Neuronal stem cell (in vitro differentiated cells): ENCODE measurements around the gene KRTDAP.

Experiments
- DNase-seq: peaks from one replicate; pipeline ENCODE4 v3.0.0-alpha.2; 2013; ENCODE audit warnings: low spot score
- H2AFZ ChIP-seq: one replicate; pipeline ENCODE4 v1.6.1; 2013; ENCODE audit warnings: mild to moderate bottlenecking, low read length, inconsistent platforms
- H2AK5ac ChIP-seq: 2 replicates; pipeline ENCODE4 v1.6.1; 2013; ENCODE audit warnings: low read depth, mild to moderate bottlenecking, inconsistent platforms, low read length, moderate library complexity, mixed read lengths
- H2BK120ac ChIP-seq: 2 replicates; pipeline ENCODE4 v1.6.1; 2013; ENCODE audit warnings: low read depth, mild to moderate bottlenecking, inconsistent platforms, low read length, moderate library complexity, mixed read lengths
- H2BK12ac ChIP-seq: one replicate; pipeline ENCODE4 v1.6.1; 2013; ENCODE audit warnings: low read length, inconsistent platforms
- H2BK15ac ChIP-seq: 2 replicates; pipeline ENCODE4 v1.6.1; 2013; ENCODE audit warnings: mild to moderate bottlenecking, low read length, inconsistent platforms, mixed read lengths
- H2BK5ac ChIP-seq: one replicate; pipeline ENCODE4 v1.6.1; 2013; ENCODE audit warnings: inconsistent platforms, mild to moderate bottlenecking, low read length, moderate library complexity
- H3K14ac ChIP-seq: one replicate; pipeline ENCODE4 v1.6.1; 2013; ENCODE audit warnings: low read length, inconsistent platforms
- H3K18ac ChIP-seq: 2 replicates; pipeline ENCODE4 v1.6.1; 2013; ENCODE audit warnings: low read length, inconsistent platforms
- H3K23ac ChIP-seq: 2 replicates; pipeline ENCODE4 v1.6.1; 2013; ENCODE audit warnings: low read depth, mild to moderate bottlenecking, mixed read lengths, low read length, inconsistent platforms; ENCODE audit not compliant: poor library complexity
- H3K27ac ChIP-seq: replicated peaks from 3 replicates; pipeline ENCODE4 v1.5.1; 2013; ENCODE audit warnings: low read length, inconsistent platforms
- H3K27me3 ChIP-seq, 3 experiments: 2 replicates each; pipeline ENCODE4 v1.6.1; 2013; ENCODE audit warnings: low read length in 3 of 3, mild to moderate bottlenecking in 2 of 3, inconsistent platforms in 1 of 3, low read depth in 1 of 3, mixed read lengths in 1 of 3, moderate library complexity in 1 of 3; ENCODE audit not compliant: control insufficient read depth in 3 of 3, insufficient read depth in 3 of 3
- H3K36me3 ChIP-seq, 2 donors: replicated peaks in 1 of 2; 2 replicates each; pipeline ENCODE4 v1.6.1; 2013; ENCODE audit warnings: low read length in 2 of 2; ENCODE audit not compliant: control insufficient read depth in 2 of 2, insufficient read depth in 2 of 2
- H3K4ac ChIP-seq: 2 replicates; pipeline ENCODE4 v1.6.1; 2013; ENCODE audit warnings: inconsistent platforms, mild to moderate bottlenecking, low read length, moderate library complexity
- H3K4me1 ChIP-seq, 2 donors: 1 replicate in 1 of 2; 2 replicates in 1 of 2; pipeline ENCODE4 v1.6.1; 2013; ENCODE audit warnings: low read length in 2 of 2, low read depth in 1 of 2; ENCODE audit not compliant: control insufficient read depth in 2 of 2, insufficient read depth in 1 of 2
- H3K4me2 ChIP-seq: one replicate; pipeline ENCODE4 v1.6.1; 2013; ENCODE audit warnings: mild to moderate bottlenecking, low read length, inconsistent platforms; ENCODE audit not compliant: insufficient read depth, poor library complexity, severe bottlenecking
- H3K4me3 ChIP-seq, 2 donors: 2 replicates each; pipeline ENCODE4 v1.5.1; 2013; ENCODE audit warnings: low read length in 2 of 2, mild to moderate bottlenecking in 2 of 2, inconsistent platforms in 1 of 2, moderate library complexity in 1 of 2
- H3K79me1 ChIP-seq: one replicate; pipeline ENCODE4 v1.6.1; 2013; ENCODE audit warnings: low read depth, mild to moderate bottlenecking, inconsistent platforms, low read length, moderate library complexity
- H3K9ac ChIP-seq: one replicate; pipeline ENCODE4 v1.6.1; 2013; ENCODE audit warnings: mild to moderate bottlenecking, low read depth, low read length, inconsistent platforms; ENCODE audit not compliant: poor library complexity
- H3K9me3 ChIP-seq, 2 donors: replicated peaks in 1 of 2; 2 replicates each; pipeline versions ENCODE3 to v1.6.1; 2013; ENCODE audit warnings: low read length in 2 of 2, mild to moderate bottlenecking in 2 of 2, inconsistent platforms in 1 of 2, low read depth in 1 of 2, mixed read lengths in 1 of 2, moderate library complexity in 1 of 2; ENCODE audit not compliant: control insufficient read depth in 2 of 2, insufficient read depth in 1 of 2
- H4K8ac ChIP-seq: one replicate; pipeline ENCODE4 v1.6.1; 2013; ENCODE audit warnings: low read depth, mild to moderate bottlenecking, inconsistent platforms, low read length, moderate library complexity
- H4K91ac ChIP-seq: one replicate; pipeline ENCODE4 v1.6.1; 2013; ENCODE audit warnings: low read length, low read depth, mild to moderate bottlenecking, inconsistent platforms; ENCODE audit not compliant: poor library complexity
- WGBS, 2 donors: extraction: QIAGEN DNeasy Blood & Tissue Kit; methylation state at CpG; one replicate each; pipeline ENCODE4 v1.1.7; 2013; ENCODE audit warnings: missing lambda C conversion rate in 2 of 2, mixed read lengths in 1 of 2; ENCODE audit not compliant: insufficient read length in 2 of 2, insufficient replicate concordance in 1 of 2; ENCODE audit errors: extremely low coverage in 2 of 2; 5-methylcytosine and 5-hydroxymethylcytosine counted together

KRTDAP gene

DNA sequence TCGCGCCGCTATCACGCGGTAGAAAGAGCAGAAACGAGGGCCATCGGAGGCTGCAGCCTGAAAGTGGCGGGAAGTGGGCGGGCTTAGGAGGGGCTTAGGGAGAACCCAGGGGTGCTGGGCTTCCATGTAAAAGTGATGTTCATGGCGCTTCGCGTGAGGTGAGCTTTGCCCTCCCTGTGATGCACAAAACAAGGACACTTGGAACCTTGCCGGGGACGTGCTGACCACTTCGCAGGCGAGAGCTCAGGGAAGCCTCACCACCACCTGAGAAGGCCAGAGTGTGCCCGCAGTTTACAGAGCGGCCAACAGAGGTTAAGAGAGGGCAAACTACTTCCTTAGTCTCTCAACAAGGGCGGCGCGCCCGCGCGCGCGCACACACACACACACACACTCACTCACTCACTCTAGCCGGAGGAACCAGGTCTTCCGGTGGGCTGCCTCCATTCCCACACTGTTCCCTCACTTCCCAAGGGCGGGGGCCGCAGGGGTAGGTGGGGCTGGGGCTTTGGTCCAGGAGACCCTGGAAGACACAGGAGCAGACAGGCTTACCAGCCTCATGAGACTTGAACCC lies 43.6 kb upstream of the KRTDAP start:
- Histone ChIP-seq H3K4ac (no peak overlapping the region), H3K18ac (peak overlapping the region; percentile 63), H3K4me3 (peak overlapping the region in 1 of 2 donors; percentile 8), H3K14ac (no peak overlapping the region), H3K4me1 (peaks cover 0 to 9% of the 10 kb centered on the region in 2 donors), H2BK120ac (peak overlapping the region; percentile 56), H2AK5ac (no peak overlapping the region), H2BK5ac (no peak overlapping the region), H3K27ac (no peak overlapping the region), H4K8ac (peak overlapping the region; percentile 45), H3K23ac (peak overlapping the region; percentile 37), H3K27me3 (peaks cover 0 to 14% (median 9%) of the 10 kb centered on the region in 3 experiments), H3K4me2 (peak overlapping the region; percentile 54), H2AFZ (peak overlapping the region; percentile 65), H3K79me1 (no peaks in the 10 kb centered on the region), H2BK12ac (no peak overlapping the region), H3K36me3 (no peaks in the 10 kb centered on the region), H4K91ac (no peak overlapping the region), H3K9me3 (peaks cover 0 to 2% of the 10 kb centered on the region in 2 donors), H3K9ac (peak overlapping the region; percentile 68), H2BK15ac (peak overlapping the region; percentile 23)
- WGBS, 2 donors = no CpG with 5 or more reads among the region's 30 CpGs
- DNase-seq = no peak

DNA sequence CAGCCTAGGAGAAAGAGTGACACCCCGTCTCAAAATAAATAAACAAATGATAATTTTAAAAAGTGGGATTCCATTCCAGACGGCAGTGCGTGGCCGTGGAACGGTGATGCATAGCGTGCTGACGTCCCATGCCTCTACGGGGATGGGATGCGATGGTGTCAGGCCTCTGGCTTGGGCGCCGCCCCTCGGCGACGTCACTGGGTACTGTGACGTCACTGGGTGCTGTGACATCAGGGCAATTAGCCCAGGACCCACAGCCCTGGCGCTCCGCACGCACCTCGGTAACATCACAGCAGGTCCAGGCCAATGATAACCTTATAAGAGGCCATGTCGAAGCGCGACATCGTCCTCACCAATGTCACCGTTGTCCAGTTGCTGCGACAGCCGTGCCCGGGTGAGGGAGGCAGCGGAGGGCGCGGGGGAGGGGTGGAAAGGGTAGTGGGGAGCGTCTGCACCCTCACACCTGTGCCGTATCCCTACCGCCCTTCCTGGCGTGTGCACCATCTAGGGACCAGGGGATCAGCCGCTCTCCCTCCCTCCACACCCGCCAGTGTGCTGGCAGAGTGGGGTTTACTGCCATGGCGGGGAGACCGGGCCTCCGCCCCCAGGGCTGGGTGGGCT lies 43.0 kb upstream of the KRTDAP start, which contains the start of gene GAPDHS:
Gene GAPDHS, plus strand, starts transcription at position 256 of the 621 bp plus-strand sequence. Its CDS starts 72 bp downstream, at position 328.
- no peak within 1 kb of the TSS for H3K27ac ChIP-seq
- H2AK5ac ChIP-seq = no peak within 1 kb of the TSS
- peak within 1 kb of the TSS; percentile 56 for H2BK120ac ChIP-seq
- no peaks in the 10 kb centered on the region for H3K36me3 ChIP-seq
- H3K4me2 ChIP-seq = peak within 1 kb of the TSS; percentile 54
- H3K4ac ChIP-seq = no peak within 1 kb of the TSS
- H3K23ac ChIP-seq = peak within 1 kb of the TSS; percentile 37
- no CpG with 5 or more reads among the region's 39 CpGs for WGBS, 2 donors
- H4K91ac ChIP-seq = peak within 1 kb of the TSS; percentile 58
- H3K14ac ChIP-seq = no peak within 1 kb of the TSS
- peak within 1 kb of the TSS; percentile 68 for H3K9ac ChIP-seq
- peaks cover 0 to 2% of the 10 kb centered on the region in 2 donors for H3K9me3 ChIP-seq
- H3K18ac ChIP-seq = peak within 1 kb of the TSS; percentile 63
- no peaks in the 10 kb centered on the region for H3K79me1 ChIP-seq
- H3K4me1 ChIP-seq = peaks cover 0 to 9% of the 10 kb centered on the region in 2 donors
- H2BK5ac ChIP-seq = no peak within 1 kb of the TSS
- H4K8ac ChIP-seq = peak within 1 kb of the TSS; percentile 45
- H3K27me3 ChIP-seq = peaks cover 0 to 14% (median 13%) of the 10 kb centered on the region in 3 experiments
- H2AFZ ChIP-seq = peak within 1 kb of the TSS; percentile 65
- H2BK15ac ChIP-seq = peak within 1 kb of the TSS; percentile 23
- no peak within 1 kb of the TSS for H2BK12ac ChIP-seq
- DNase-seq = no peak
- H3K4me3 ChIP-seq = peak within 1 kb of the TSS in 1 of 2 donors; percentile 8

DNA sequence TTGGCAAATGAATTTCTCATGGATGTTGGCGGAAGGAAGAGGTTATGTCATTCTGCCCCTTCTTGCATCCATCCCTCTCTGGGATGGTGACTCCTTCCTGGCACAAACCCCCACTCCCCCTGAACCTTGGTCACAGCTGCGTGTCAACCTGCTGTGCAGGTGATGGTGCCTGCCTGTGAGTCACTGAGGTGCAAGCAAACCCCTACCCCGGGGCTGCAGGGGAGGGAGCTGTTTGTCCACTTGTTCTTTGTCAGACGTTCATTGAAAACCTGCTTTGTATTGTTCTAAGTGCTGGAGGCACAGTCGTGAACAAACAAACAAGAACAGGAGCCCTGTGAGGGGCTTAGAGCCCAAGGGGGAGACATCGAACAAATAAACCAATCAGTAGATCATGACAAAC lies 41.0 kb upstream of the KRTDAP start:
- Histone ChIP-seq H2AK5ac (no peak overlapping the region), H3K4me1 (peaks cover 0 to 9% of the 10 kb centered on the region in 2 donors), H3K4me3 (no peak overlapping the region), H3K36me3 (no peaks in the 10 kb centered on the region), H2BK5ac (no peak overlapping the region), H3K4ac (no peak overlapping the region), H3K9ac (peak overlapping the region; percentile 38), H3K9me3 (peaks cover 0 to 2% of the 10 kb centered on the region in 2 donors), H3K23ac (no peak overlapping the region), H3K27ac (no peak overlapping the region), H2BK120ac (no peak overlapping the region), H3K79me1 (no peaks in the 10 kb centered on the region), H2BK12ac (no peak overlapping the region), H2AFZ (no peak overlapping the region), H4K8ac (no peak overlapping the region), H4K91ac (no peak overlapping the region), H2BK15ac (peak overlapping the region; percentile 55), H3K27me3 (peaks cover 0 to 28% (median 14%) of the 10 kb centered on the region in 3 experiments), H3K4me2 (no peak overlapping the region), H3K14ac (no peak overlapping the region), H3K18ac (peak overlapping the region; percentile 82)
- no peak for DNase-seq
- no CpG with 5 or more reads among the region's 6 CpGs for WGBS, 2 donors
